HUES48 (cell line): ENCODE results near the gene HLA-DMB.
"Not testable (repeated sequence)": the region's sequence is repeated elsewhere in the genome, so short reads cannot be mapped to it uniquely, and the experiment has no call there.

Source experiments
- H3K27ac ChIP-seq: one replicate; pipeline ENCODE4 v1.7.0; 2013; ENCODE audit warnings: low read depth, low read length, inconsistent platforms
- H3K27me3 ChIP-seq: 2 replicates; pipeline ENCODE4 v1.6.1; 2013; ENCODE audit warnings: mild to moderate bottlenecking, low read length; ENCODE audit not compliant: control insufficient read depth, insufficient read depth
- H3K36me3 ChIP-seq: 2 replicates; pipeline ENCODE4 v1.6.1; 2013; ENCODE audit warnings: low read length; ENCODE audit not compliant: control insufficient read depth, insufficient read depth
- H3K4me1 ChIP-seq: 2 replicates; pipeline ENCODE4 v1.6.1; 2013; ENCODE audit warnings: mild to moderate bottlenecking, low read length; ENCODE audit not compliant: control insufficient read depth, insufficient read depth
- H3K4me3 ChIP-seq: 2 replicates; pipeline ENCODE4 v1.5.1; 2013; ENCODE audit warnings: mild to moderate bottlenecking, low read depth, low read length
- H3K9ac ChIP-seq: 2 replicates; pipeline ENCODE4 v1.6.1; 2013; ENCODE audit warnings: mild to moderate bottlenecking, low read depth, low read length, moderate library complexity
- H3K9me3 ChIP-seq: 2 replicates; pipeline ENCODE4 v1.6.1; 2013; ENCODE audit warnings: low read length; ENCODE audit not compliant: control insufficient read depth, insufficient read depth

HLA-DMB gene

GRCh38 chr6:32945953-32946352 is 5.1 kb upstream of the HLA-DMB start:
- Histone ChIP-seq H3K36me3 (no peaks in the 10 kb centered on the region), H3K4me1 (peaks cover 6% of the 10 kb centered on the region; the same call in 1 of the 2 replicates), H3K27me3 (no peaks in the 10 kb centered on the region), H3K27ac (no peak overlapping the region), H3K9me3 (no peaks in the 10 kb centered on the region), H3K4me3 (no peak overlapping the region), H3K9ac (no peak overlapping the region)

GRCh38 chr6:32945108-32945760 is 4.4 kb upstream of the HLA-DMB start:
- no peak overlapping the region for H3K27ac ChIP-seq
- no peak overlapping the region for H3K4me3 ChIP-seq
- H3K4me1 ChIP-seq, result peaks cover 10% of the 10 kb centered on the region; the same call in 1 of the 2 replicates
- H3K36me3 ChIP-seq, result no peaks in the 10 kb centered on the region
- no peak overlapping the region for H3K9ac ChIP-seq
- H3K27me3 ChIP-seq, result no peaks in the 10 kb centered on the region
- H3K9me3 ChIP-seq, result no peaks in the 10 kb centered on the region

GRCh38 chr6:32943864-32944649 is 3.2 kb upstream of the HLA-DMB start:
- Histone ChIP-seq H3K27me3 (no peaks in the 10 kb centered on the region), H3K9ac (no peak overlapping the region), H3K4me1 (peaks cover 13% of the 10 kb centered on the region; the same call in 1 of the 2 replicates), H3K36me3 (no peaks in the 10 kb centered on the region), H3K27ac (no peak overlapping the region), H3K9me3 (no peaks in the 10 kb centered on the region), H3K4me3 (no peak overlapping the region)

- peaks cover 13% of the 10 kb centered on the region; the same call in 1 of the 2 replicates for H3K4me1 ChIP-seq
- H3K27ac ChIP-seq, H3K9me3 ChIP-seq, H3K36me3 ChIP-seq, H3K4me3 ChIP-seq, H3K27me3 ChIP-seq, H3K9ac ChIP-seq: not testable (repeated sequence)
These were observed 1.8 kb upstream of the HLA-DMB start for GRCh38 chr6:32942555-32943123.

GRCh38 chr6:32941214-32941768 is 463 bp upstream of the HLA-DMB start:
- H3K27me3 ChIP-seq, result no peaks in the 10 kb centered on the region; the same call in 1 of the 2 replicates
- no peak overlapping the region for H3K9ac ChIP-seq
- H3K36me3 ChIP-seq, result no peaks in the 10 kb centered on the region
- H3K4me3 ChIP-seq, result no peak overlapping the region; the same call in 1 of the 2 replicates
- peaks cover 13% of the 10 kb centered on the region; the same call in 1 of the 2 replicates for H3K4me1 ChIP-seq
- H3K27ac ChIP-seq, result no peak overlapping the region
- no peaks in the 10 kb centered on the region for H3K9me3 ChIP-seq

GRCh38 chr6:32938494-32938893 is 2.3 kb downstream of the HLA-DMB start:
- peaks cover 4% of the 10 kb centered on the region; the same call in 1 of the 2 replicates for H3K27me3 ChIP-seq
- H3K9ac ChIP-seq, result no peak overlapping the region
- H3K4me3 ChIP-seq, result no peak overlapping the region
- peaks cover 13% of the 10 kb centered on the region; the same call in 1 of the 2 replicates for H3K4me1 ChIP-seq
- H3K27ac ChIP-seq, result no peak overlapping the region
- H3K9me3 ChIP-seq, result no peaks in the 10 kb centered on the region
- H3K36me3 ChIP-seq, result no peaks in the 10 kb centered on the region

- Histone ChIP-seq H3K9ac (no peak overlapping the region), H3K9me3 (no peaks in the 10 kb centered on the region), H3K27ac (no peak overlapping the region), H3K27me3 (peaks cover 4% of the 10 kb centered on the region; the same call in 1 of the 2 replicates), H3K36me3 (no peaks in the 10 kb centered on the region), H3K4me3 (no peak overlapping the region), H3K4me1 (peaks cover 13% of the 10 kb centered on the region; the same call in 1 of the 2 replicates)
These were observed 3.6 kb downstream of the HLA-DMB start for GRCh38 chr6:32937230-32937633.

GRCh38 chr6:32936239-32937152 is 4.3 kb downstream of the HLA-DMB start:
- no peak overlapping the region for H3K4me3 ChIP-seq
- H3K36me3 ChIP-seq, result no peaks in the 10 kb centered on the region
- no peaks in the 10 kb centered on the region for H3K9me3 ChIP-seq
- peaks cover 12% of the 10 kb centered on the region; the same call in 1 of the 2 replicates for H3K4me1 ChIP-seq
- no peak overlapping the region for H3K27ac ChIP-seq
- H3K27me3 ChIP-seq, result peaks cover 4% of the 10 kb centered on the region; the same call in 1 of the 2 replicates
- no peak overlapping the region for H3K9ac ChIP-seq

- Histone ChIP-seq H3K27me3 (peaks cover 4% of the 10 kb centered on the region; the same call in 1 of the 2 replicates), H3K4me1 (0 out of 2 replicates have a peak, but pooled peaks cover 7% of the 10 kb centered on the region), H3K9ac (no peak overlapping the region), H3K9me3 (no peaks in the 10 kb centered on the region), H3K4me3 (no peak overlapping the region), H3K36me3 (no peaks in the 10 kb centered on the region), H3K27ac (no peak overlapping the region)
These were observed 5.1 kb downstream of the HLA-DMB start for GRCh38 chr6:32935551-32936238.
